Testis (tissue), 2 donors: ENCODE results near the gene COQ7.

Experiments
- CTCF ChIP-seq, 3 experiments: fragments of 450-650 bp in 2 of 3; fragments of 200-600 bp in 1 of 3; sonication (generic) in 1 of 3; IDR thresholded peaks; one replicate each; pipeline ENCODE4 v1.5.1; 2016 to 2019; ENCODE audit warnings: antibody characterized with exemption in 3 of 3, mild to moderate bottlenecking in 2 of 3, moderate library complexity in 1 of 3
- POLR2A ChIP-seq: fragments of 450-650 bp; IDR thresholded peaks from one replicate; pipeline ENCODE4 v1.6.1; 2017; ENCODE audit warnings: antibody characterized with exemption, mild to moderate bottlenecking, moderate library complexity

- TF ChIP-seq CTCF (IDR thresholded peaks at IDR 0.05) (no peak), POLR2A (no peak)
Observed at GRCh38 chr16:19098173-19098572, 30.8 kb downstream of the COQ7 start.
